ENCODE results near the gene COMTD1.

DNA sequence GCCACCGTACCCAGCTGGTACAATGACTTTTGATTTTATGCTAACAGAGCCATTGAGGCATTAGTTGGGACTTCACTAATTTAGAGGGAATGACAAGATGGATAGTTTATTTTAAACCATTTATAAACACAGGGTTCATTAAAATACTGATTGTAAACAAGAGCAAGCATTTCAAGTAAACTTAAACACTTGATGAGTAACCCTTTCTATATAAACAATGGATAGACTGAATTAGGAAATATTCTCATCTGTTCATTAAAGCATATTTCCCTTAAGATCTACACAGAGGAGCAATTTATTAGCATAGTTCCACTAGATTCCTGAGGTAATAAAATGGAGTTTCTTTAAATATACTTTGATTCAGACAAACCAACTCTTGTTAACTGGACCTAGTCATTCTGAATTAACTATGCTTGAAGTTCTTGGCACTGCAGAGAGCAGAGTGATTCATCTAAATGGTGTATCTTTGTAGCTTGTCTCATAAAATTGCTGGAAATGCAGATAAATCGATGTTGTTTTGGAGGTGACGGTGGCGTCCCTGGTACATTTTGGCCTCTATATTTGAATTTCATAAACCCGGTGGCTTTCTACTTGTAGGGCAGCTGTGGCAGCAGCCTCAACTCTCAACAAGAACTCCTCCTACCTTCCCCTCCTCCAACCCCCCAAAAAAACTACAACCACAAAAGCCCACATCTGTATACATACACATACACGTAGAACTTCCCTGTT lies 40.6 kb downstream of the COMTD1 start:
- no peak for TF ChIP-seq EZH2 (IDR thresholded peaks at IDR 0.05; ENCODE audit: borderline replicate concordance)
- TF ChIP-seq, protein P1, sequence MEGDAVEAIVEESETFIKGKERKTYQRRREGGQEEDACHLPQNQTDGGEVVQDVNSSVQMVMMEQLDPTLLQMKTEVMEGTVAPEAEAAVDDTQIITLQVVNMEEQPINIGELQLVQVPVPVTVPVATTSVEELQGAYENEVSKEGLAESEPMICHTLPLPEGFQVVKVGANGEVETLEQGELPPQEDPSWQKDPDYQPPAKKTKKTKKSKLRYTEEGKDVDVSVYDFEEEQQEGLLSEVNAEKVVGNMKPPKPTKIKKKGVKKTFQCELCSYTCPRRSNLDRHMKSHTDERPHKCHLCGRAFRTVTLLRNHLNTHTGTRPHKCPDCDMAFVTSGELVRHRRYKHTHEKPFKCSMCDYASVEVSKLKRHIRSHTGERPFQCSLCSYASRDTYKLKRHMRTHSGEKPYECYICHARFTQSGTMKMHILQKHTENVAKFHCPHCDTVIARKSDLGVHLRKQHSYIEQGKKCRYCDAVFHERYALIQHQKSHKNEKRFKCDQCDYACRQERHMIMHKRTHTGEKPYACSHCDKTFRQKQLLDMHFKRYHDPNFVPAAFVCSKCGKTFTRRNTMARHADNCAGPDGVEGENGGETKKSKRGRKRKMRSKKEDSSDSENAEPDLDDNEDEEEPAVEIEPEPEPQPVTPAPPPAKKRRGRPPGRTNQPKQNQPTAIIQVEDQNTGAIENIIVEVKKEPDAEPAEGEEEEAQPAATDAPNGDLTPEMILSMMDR (IDR thresholded peaks at IDR 0.05; ENCODE audit: poor library complexity): no peak
- no peak for TF ChIP-seq EZH2phosphoT487 (IDR thresholded peaks at IDR 0.05; ENCODE audit: low read depth, severe bottlenecking, unreplicated experiment)
